SHP77 (cell line): Measurements from ENCODE around the gene ARHGAP15.

Experiments used
- DNase-seq, 2 experiments: peaks; one replicate each; lab custom pipeline; 2025; lab: John Stamatoyannopoulos, UW

ARHGAP15 gene

DNA sequence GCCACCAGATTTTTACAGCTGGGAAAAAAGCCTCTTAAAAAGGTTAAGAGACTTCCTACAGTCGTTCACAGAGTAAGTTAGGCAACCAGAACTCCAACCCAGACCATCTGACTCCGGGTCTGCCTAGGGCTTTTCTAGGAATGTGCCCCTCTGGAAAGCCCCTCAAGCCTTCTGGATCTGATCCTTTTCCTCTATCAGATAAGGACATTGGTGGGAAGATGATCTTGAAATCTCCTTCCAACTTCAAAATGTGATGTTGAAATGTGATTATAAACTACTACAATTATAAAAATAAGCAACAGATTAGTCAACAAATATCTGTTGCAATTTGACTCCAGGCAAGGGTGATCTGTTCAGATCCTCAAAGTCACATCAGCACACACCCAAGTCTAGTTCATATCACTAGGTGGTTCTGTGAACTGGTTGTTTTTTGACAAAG, 270.4 kb downstream of the ARHGAP15 start:
- no peak for DNase-seq

DNA sequence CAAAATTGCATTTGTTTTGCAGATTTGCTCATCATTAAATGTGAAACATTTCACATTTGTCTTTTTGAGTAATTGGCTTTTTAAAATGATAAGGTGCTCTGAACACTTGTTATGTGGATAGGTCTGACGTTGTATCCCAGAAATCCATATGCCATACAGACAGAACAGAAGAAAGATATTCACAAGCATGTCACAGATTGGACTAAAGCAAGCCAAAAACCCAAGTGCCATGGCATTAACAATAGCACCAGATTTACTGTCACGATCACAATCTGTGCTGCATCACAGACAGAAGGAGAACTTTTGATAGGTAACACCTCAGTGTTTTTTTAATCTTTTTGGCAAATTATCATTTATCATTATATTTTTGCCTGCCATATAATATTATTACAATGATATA, 272.6 kb downstream of the ARHGAP15 start:
- no peak for DNase-seq

DNA sequence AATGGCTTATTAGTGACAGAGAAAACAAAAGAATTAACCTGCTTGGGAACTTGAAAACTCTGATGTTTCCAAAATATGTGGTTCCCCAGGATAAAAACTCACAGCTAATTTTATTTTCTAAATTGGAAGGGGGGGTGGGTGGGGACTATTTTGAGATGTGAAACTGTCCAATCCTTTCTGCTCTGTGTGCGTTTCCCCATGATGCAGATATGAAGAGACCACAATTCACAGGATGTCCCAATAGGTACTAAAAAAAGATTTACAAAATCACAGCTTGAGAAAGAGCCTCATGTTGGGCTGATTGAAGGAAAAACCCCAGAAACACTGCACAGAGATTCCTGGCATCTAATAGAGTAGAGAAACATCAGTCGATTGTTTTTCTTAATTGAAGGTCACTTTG, 273.2 kb downstream of the ARHGAP15 start:
- DNase-seq, result no peak

DNA sequence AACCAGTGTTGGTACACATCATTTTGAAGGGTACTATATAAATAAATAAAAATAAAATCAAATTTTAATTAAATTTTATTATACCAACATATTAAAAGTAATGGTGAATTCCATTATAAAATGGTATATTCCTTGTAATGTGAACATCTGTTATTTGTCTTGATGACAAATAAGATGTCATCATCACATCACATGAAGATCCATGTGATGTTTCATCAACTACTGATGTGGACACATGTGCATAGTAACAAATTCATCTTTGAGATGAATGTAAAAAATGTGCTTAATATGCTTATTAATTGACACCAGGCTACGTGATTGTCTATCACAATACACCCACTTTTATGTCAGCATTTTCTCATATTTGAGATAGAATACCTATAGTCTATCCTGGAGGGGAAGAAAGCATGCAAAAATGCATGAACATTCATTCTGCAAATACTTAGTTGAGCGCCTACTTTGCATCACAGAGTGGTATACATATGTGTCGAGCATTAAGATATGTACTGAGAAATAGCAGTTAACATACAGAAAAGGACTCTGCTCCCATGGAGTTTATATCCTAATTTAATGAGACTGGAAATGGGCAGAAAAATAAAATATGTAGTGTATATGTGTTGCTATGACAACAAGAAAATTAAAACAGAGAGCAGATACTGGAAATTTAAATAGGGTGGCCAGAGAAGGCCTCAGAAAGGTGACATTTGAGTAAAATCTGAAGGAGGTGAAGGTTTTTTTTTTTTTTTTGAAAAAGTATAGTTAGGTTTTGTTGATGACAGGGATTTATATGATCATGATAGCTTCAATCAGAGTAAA, 281.1 kb downstream of the ARHGAP15 start:
- no peak for DNase-seq

DNA sequence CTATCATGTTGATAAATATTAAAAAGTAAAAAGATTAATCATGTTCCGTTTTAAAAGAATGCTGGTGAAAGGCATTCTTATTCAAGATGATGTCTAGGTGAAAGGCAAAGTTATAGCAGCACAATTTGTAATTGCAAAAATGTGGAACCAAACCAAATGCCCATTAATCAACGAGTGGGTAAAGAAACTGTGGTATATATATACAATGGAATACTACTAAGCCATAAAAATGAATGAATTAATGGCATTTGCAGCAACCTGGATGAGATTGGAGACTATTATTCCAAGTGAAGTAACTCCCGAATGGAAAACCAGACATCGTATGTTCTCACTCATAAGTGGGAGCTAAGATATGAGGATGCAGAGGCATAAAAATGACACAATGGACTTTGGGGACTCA, 286.4 kb downstream of the ARHGAP15 start:
- DNase-seq, result no peak

DNA sequence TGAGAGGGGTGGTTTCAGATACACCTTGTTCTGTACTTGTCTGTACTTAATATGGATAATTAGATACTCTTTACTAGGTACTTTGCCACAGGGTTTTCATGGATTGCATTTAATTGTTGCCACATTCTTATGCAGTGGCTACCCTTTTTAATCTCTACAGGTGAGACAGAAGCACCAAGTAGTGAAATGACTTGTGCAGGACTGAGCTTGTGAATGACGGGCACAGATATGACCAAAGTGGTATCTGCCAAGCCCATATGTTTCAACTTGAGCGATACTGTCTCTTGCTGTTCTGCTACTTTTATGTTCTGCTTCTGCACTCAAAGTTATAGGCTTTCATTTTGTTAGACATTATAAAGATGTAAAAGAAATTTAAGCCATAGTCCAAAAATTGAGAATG, 288.2 kb downstream of the ARHGAP15 start:
- DNase-seq, result no peak

DNA sequence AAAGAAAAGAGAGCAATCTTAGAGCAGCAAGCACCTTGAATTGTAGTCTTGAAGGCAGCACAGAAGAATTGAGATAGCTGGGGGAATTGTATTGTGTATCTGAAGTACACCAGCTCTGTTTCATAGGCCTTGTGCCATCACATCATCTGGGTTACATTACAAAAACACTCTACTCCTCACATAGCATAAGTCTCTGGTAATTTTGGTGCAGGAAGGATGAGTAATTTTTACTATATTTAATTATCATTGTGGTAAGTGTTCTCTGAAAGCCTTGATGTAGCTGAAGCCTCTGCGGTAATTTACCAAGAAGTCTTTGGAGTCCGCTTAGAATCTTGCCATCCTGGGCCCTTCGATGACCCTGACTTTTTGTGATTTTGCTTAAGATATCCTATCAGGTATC, 291.1 kb downstream of the ARHGAP15 start:
- DNase-seq, result no peak

DNA sequence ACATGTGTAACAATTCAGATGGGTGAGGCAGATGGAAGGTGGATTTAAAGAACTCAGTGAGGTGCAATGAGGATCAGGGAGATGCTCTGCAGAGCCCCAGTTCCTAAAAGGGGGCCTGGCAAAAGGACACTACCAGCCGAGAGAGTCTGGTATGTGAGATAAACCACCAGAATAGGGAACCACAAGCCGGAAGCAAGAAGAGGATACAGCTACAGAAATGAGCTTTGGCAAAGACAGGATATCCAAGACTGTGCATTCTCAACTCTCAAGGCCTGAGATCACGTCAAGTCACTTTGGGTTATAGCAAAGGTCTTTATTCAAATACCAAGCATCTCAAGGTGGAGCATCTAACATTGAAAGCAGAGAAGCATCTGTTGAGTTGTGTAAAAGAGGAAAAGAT, 293.5 kb downstream of the ARHGAP15 start:
- no peak for DNase-seq

DNA sequence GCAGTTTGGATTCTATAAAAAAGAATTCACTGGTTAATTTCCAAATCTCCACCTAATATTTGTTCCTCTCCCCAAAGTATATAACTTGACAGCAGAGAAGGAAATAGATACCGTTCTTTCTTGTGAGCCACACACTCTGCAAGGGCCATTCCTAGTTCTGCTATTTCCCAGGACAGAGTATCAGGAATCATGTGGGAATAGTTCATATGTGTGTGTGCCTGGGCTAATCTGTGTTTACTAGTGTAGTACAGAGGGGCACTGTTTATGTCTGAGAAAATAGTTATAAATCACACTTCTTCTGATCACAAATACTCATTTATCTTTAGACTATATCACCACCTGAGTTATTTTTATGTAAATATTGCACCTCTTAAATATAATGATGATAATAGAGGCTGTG, 296.7 kb downstream of the ARHGAP15 start:
- no peak for DNase-seq

DNA sequence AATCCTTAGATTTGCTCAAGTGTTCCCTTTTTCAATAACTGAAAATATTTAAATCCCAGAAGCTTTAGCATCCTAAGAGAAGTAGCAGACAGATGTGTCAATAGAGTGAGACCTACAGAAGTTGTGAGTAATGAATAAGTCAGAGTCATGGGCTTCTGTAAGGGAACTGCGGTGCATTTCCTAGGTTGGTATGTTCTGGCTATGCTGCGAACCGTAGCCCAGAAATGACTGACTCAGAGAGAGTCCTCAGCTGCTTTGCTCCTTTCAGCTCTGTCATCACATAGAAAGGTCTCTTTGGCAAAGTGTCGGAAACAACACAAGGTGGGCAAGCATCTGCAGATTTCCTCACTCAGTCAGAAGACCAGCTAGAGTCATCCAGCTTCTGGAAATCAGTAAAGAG, 297.1 kb downstream of the ARHGAP15 start:
- no peak for DNase-seq

DNA sequence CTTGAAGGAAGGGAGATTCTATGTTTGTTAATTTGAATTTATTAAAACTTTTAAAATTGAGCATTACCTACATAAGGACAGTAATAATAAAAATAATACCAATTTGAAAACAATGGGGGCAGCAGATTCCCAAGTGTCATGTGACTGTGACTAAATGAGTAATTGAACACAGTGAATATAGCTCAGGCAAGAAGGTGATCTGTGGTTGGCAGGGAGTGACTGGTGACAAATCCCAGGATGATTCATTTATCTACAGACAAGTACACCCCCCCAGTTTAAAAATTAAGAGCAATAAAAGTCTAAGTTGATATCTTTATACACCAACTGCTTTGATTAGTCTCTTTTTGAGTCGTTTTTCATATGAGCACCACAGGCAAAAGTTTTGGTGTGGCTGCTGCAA, 299.5 kb downstream of the ARHGAP15 start:
- DNase-seq, result no peak

DNA sequence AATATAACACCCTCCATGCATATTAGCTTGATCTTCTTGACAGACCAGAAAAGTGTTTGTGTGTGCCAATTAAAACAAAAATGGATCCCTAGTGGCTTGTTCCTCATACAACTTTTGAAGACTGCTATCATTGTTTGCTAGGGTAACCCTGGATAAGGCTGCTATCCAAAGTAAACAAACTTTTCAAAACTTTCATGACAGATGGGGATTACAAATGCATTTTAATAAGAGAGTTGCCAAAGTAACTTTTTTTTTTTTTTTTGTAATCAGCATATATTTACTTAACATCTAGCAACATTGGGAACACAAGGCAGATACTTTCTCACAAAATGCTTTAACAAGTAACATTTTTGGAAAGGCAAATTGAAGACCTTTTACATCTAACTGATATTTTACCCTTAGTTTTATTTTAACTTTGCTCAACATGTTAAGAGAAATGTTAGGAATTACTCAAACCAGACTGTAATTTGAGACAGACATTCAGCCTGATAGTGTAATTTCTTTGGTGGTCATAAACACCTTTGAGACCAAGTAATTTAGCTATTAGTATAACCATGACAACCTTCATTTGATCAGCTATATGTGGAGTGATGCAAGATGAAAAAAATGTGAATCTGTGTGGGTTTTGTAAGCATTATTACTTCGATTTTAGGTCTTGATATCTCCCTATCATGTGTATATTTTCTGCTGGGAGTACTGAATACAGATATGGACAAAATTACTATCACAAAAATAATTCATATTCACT, 300.9 kb downstream of the ARHGAP15 start:
- no peak for DNase-seq

DNA sequence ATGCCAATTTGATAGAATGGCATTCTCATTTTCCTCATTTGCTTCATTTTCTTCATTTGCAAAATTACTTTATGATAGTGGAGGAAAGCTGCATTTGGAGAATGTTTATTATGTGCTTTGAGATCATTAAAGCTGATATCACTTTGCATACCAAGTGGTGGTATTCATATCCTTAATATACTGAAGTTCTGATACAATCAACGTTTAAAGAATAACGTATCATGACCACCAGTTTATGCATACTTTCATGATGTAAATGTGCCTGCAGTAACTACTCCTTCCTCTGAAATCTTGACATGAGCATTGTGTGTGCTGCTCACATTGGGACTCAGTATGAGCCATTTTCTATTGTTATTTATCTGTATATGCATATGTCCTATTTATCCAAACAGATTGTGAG, 302.1 kb downstream of the ARHGAP15 start:
- no peak for DNase-seq

DNA sequence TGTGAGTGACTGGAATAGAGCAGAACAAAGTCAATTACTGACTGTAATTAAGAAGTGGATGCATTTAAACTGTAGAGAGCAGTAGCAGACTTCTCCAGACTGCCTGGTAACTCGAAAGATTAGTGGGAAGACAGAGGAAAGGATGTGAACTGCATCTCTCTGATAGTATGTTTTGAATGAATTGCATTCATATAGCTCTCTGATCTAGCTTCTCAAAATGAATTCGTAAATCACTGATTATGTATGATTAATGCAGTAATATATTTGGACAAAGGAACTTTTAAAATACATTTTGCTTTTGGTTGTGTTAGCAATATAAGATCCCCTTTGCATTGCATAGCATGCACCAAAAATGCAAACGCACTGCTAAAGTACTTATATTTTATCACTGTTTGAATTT, 304.0 kb downstream of the ARHGAP15 start:
- DNase-seq, result no peak

DNA sequence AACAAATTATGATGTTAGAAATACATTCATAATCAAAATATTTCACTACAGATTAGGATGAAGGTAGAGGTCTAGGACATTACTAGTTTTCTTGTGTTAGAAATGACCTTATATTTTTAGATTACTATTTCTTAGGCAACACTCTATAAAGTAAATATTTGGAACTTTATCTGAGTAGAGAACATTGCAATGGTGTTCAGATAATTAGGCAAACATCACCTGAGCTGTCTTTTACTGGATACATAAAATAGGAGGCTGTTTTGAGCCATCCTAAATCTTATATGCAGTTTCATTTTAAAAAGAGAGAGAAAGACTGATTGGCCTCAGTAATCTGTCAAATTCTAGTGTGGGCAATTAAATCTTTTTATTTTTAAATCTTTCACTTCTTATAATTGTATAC, 304.6 kb downstream of the ARHGAP15 start:
- DNase-seq, result no peak

DNA sequence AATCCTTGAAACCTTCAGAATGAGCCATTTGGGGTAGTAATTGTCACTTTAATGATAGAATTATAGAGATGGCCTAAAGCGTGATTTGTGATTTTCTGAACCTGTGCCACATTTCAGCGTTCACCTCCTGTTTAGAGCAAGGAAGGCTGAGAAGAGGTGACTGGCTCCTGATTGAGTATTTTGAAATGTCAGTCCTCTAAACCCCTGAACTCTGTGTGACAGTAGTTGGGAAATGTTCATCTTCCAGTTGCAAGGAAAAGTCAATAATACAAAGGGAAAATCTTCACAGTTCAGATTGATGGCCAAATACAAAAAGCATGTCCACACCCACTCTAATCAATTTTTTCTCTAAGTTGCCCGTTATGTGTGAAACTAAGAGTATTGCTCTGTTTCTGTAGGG, 305.2 kb downstream of the ARHGAP15 start:
- no peak for DNase-seq

DNA sequence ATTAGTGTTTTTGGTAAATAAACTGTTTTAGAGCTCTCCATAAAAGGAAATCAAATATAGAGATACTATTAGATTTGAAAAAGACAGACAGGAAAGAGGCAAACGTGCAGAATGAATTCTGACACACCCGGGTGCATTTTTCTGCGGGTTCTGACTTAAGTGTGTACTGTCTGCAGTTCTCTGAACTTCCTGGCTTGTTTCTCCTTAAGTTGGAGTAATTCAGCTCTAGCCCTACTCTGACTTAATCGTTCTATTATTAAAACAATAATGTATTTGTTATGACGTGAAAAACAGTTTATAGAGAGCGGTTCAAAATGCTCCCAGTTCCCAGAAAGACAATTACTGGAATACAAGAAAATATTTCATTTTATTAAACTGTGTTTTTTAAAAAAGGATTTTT, 305.9 kb downstream of the ARHGAP15 start:
- DNase-seq, result no peak

DNA sequence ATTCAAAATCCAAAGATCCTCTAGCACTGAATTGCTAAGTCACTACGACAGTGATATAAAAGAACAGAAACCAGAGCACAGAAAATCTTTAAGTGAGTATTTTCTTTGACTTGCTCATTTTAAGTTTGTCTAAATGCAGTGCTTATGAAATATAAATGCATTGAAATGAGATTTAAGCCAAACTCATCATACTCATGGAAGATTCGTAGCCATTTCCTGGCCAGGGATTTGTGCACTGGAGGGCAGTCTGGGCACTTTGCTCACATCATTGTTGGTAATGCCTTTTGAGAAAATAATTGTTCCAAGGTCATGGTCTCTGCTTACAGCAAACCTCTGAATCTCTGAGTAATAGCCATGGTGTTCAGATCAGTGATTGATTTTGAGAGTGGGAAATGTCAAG, 307.7 kb downstream of the ARHGAP15 start:
- no peak for DNase-seq

DNA sequence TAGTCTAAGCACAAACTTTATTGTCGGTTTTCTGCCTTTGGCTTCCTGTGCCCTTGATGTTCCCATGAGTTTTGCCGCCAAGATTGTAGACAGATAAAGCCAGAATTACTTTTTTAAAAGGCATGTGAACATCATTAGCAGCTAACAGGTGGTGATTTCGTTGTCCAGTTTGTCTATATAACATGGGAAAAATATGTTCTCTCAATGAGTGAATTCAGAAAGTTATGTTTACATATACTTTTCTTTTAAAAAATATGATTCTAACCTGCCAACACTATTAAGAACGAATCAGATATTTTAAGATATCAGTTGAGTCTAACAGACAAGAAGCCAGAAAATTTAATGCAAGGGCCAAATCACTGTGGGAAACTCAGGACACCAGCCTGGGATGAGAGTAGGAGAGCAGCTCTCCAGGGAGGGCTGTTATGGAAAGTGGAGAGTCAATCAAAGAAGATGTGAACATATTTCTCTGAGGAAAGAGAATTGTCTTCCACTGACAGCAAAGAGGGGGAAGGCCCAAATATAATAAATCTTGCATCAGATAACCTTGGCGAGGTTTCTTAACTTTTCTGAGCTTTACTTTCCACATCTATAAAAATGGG, 311.3 kb downstream of the ARHGAP15 start:
- no peak for DNase-seq

DNA sequence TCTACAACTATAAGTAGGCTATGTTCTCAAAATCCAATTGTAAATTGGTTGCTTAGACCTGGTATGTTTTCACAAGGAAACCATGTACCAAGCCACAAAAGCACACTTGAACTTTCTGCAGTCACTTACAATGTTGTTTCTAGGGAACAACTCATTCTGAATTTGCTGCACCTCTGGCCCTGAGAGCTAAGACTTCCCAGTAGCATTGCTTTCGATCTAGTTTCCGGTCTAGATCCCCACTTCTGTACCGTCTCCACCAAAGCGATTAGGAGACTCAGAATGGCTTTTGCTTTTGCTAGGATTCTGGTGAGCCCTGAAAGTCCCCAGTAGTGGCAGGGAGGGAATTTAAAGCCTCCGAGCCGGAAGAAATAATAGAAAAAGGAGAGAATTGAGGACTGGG, 313.0 kb downstream of the ARHGAP15 start:
- no peak for DNase-seq

DNA sequence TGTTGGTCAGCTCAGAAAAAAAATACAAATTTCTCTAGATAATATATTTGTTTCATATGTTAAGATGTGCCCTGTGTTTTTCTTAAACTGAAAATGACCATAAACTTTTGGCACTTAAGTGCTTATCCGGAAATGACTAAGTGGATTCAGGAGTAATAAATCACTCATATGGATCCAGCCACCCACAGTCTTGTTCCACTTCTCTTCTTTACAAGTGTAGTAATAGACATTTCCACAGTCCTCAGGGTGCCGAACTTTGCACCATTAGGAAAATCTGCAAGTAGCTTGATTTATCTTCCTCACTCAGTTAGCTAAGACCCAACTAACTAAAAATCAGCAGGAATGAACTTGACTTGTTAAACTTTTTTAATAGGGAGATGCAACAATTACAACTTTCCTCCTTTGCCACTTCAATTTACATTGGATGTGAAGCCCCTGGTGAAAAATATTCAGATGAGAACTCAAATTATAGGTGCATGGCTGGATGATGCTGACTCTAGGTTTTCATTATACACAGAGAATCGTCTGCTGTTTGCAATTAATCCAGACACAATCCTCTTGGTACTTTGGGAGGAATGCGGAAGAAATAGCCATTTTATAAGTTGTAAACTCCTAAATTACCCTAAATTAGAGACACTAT, 322.5 kb downstream of the ARHGAP15 start:
- DNase-seq, result no peak

DNA sequence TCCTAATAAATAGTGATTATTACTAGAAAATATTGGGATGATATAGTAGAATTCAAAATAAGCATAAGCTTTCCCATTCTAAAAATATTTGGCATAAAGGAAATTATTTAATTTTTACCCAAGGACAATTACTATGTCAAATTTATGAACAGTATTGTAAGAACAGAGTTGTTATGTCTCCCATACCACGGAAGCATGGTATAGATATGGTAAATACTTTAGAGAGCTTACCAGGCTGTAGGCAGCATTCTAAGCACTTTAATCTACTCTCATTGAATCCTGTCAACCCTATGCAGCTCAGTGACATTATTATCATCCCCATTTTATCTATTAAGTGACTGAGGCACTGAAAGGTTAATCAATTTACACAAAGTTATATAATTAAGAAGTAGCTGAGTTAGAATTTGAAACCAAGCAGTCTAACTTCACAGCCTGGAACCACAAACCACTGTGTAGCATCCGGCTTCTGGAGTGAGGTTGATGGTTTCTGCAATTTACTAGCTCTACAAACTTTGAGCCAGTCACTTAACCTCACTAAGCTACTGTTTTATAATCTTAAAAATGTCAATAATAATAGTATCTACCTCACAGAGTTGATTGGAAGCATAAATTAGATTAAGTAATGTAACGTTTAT, 323.7 kb downstream of the ARHGAP15 start:
- no peak for DNase-seq
